LoVo (cell line): ENCODE data around the gene RDH13.

Source experiments
- DNase-seq: peaks from one replicate; pipeline ENCODE4 v3.0.0-alpha.2; 2016; ENCODE audit warnings: low spot score

Gene RDH13

DNA sequence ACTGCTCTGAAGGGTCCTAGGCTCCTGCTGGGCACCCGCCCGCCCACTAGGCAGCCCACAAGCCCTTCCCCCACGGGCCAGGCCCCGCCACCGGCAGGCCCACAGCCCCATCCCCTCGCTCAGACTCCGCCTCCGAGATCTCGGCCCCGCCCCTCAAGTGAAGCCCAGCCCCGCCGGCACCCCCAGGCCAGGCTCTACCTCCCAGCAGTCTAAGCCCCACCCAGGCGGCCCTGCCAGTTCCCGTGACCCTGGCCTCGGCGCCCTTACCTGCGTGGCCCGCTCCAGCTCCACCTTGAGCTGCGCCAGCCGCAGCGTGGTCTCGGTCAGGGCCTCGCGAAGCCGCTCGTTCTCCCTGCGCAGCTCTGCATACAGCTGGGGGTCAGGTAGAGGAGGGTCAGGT is 29.0 kb upstream of the RDH13 start:
- DNase-seq: no peak

GRCh38 chr19:55091126-55091910 is 28.4 kb upstream of the RDH13 start:
- DNase-seq: no peak

DNA sequence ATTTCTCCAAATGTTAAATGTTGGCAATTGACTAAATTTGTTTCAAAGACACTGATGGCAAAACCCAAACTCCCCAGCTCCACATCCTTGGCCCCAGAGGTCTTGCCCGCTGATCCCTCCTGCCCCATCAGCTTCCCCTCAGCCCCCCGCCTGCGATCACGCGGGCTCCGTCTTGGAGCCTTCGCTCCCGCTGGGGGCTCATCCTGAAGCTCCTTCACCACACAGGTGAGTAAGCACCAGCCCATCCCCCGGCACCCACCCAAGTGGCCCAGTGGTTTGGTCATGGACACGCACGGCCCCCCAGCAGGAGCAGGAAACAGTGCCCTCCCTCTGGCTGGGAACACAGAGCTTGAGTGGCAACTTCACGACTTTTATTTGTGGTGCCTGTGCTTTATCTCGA is 27.6 kb upstream of the RDH13 start:
- no peak for DNase-seq

- DNase-seq: no peak
Observed at GRCh38 chr19:55089342-55089944, 26.5 kb upstream of the RDH13 start.

DNA sequence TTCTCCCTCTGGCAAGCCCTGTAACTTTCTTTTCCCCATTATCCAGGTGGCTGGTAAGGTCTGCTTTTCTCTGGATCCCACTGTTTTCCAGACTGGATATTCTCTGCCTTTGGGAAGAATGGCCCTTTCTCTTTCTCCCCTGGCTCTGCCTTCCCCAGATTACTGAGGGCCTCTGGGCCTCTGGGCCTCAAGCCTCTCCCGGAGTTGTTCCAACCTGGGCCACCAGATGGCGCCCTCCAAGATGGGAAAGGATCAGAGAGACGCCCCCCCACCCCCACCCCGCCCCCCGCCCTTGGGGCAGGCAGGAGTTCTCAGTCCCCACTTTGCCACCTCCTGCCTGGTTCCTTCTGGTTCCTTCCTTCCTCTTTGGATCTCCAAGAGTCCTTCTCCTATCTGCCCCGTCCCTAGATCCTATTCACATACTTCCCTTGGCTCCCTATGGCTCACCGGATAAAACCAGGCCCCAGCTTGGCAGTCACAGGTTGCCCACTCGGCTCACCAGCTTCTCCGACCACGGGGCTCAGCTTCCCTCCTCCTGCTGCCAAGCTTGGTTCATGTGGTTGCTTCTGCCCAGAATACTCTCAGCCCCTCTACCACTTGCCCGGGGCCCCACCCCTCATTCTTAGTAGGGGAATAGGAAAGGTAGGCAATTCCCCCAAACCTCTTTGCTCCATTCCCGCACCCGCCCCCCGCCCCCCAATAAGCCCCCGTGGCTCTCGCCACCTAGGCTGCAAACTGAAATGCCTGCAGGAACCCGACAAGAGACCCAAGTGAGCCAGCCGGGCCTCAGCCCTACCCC is 25.8 kb upstream of the RDH13 start:
- DNase-seq: peak; percentile 22

DNA sequence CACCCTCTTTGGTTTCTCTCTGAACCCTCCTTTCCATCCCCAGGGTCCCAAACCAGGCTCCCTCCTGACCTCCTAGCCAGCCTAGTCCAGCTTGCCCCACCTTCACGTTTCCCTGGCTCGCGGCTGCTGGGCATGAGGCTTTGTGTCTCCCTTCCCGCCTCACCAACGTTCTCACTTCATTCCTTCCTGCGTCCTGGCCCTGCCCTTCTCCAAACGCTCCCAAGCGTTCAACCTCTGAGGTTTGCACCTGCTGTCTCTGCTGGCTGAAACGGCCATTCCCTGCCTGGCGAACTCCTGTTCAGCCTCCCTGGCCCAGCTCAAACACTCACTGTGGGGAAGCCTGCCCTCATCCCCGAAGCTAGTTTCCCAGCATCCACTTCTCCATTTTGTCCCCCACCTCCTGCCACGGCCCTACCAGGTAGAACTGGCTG is 25.1 kb upstream of the RDH13 start:
- no peak for DNase-seq

GRCh38 chr19:55087542-55087901 is 24.6 kb upstream of the RDH13 start:
- DNase-seq: no peak

DNA sequence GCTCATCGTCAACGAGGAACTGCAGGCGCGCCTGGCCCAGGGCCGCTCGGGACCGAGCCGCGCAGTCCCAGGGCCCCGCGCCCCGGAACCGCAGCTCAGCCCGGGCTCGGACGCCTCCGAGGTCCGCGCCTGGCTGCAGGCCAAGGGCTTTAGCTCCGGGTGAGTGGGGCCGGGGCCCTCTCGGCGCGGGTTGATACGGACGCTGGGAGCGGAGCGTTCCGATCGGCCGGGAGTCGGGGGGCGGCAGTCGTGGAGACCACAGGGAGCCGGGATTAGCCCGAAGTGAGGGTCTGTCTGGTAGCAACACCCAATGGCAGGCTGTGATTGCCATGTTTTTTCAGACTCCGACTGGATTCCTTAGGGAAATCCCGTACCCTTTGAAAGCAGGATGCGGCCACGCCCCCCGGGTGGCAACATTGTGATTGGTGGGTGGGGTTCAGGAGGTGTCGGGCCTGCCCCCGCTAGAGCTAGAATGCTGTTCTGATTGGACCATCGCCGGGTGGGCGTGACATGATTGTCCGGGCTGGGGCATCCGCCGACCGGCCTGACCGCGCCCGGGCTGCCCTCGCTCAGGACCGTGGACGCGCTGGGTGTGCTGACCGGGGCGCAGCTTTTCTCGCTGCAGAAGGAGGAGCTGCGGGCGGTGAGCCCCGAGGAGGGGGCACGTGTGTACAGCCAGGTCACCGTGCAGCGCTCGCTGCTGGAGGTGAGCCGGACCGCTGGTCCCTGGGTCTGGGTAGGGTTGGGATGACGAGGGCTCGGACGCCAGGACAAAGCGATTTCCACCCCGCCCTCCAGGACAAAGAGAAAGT is 24.0 kb upstream of the RDH13 start:
- no peak for DNase-seq

DNA sequence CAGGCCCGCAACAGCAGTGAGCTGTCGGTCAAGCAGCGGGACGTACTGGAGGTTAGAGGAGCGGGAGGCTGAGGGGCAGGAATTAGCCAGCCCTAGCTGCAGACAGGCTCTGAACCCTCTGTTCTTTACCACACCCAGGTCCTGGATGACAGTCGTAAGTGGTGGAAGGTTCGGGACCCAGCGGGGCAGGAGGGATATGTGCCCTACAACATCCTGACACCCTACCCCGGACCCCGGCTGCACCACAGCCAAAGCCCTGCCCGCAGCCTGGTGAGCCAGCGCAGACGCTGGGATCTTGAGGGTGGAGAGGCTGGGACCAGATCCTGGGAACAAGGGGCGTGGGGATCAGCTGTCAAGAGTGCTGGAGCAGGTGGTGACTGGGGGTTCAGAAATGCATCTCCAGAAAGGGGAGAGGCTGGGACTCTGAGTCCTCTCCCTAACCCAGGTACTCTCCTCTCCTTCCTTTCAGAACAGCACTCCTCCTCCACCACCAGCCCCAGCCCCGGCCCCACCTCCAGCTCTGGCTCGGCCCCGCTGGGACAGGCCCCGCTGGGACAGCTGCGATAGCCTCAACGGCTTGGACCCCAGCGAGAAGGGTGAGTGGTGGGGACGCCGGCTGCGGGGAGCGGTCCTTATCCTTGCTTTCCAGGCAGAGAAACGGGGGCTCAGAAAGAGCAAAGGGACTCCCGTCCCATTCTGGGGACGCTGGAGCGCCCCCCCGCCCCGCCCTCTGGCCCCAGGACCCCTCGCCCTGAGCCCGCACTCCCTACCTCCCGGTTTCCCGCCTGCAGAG is 23.2 kb upstream of the RDH13 start:
- no peak for DNase-seq

GRCh38 chr19:55084416-55084815 is 21.5 kb upstream of the RDH13 start:
- DNase-seq: no peak

DNA sequence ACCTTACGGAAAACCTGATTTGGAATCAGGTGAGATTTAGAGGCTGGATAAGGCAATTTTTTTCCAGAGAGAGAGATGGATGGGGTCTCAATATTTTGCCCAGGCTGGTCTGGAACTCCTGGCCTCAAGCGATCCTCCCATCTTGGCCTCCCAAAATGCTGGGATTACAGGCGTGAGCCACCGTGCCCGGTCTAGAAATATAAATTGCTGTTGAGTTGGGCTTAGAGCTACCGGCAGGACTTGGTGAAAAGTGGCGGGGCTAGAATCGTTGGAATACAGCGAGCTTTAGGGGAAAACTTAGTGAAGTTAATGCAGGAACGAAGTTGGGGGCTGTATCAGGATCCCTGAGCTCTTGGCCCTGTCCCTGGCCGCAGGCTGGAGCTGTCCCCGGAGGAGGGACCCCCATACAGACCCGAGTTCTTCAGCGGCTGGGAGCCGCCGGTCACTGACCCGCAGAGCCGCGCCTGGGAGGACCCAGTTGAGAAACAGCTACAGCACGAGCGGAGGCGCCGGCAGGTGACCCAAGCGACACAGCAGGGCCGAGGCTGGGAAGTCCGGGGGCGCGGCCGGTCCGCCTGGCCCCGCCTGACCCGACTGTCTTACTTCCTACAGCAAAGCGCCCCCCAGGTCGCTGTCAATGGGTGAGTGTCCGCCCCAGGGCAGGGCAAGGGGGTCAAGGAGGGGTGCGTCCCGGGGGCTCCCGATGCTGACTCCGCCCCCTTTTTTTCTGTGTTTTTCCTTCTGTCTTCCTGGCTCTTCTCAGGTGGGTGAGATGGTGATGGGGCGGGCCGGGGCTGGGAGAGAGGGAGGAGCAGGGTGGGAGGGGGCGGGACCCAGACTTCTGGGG is 20.3 kb upstream of the RDH13 start:
- no peak for DNase-seq

- no peak for DNase-seq
Observed at GRCh38 chr19:55082020-55082851, 19.3 kb upstream of the RDH13 start.

GRCh38 chr19:55081770-55082019 is 18.7 kb upstream of the RDH13 start:
- DNase-seq: no peak

- DNase-seq: no peak
Observed at GRCh38 chr19:55080968-55081769, 18.2 kb upstream of the RDH13 start.

- no peak for DNase-seq
Observed at GRCh38 chr19:55080121-55080967, 17.4 kb upstream of the RDH13 start.

- no peak for DNase-seq
Observed at GRCh38 chr19:55079400-55080038, 16.6 kb upstream of the RDH13 start.

- no peak for DNase-seq
Observed at GRCh38 chr19:55078996-55079395, 16.0 kb upstream of the RDH13 start.

GRCh38 chr19:55077106-55077505 is 14.2 kb upstream of the RDH13 start:
- no peak for DNase-seq
